Gastrocnemius medialis (tissue), 4 donors: Measurements from ENCODE around the gene ALPP. TPM values are rescaled to one million over a fixed set of nuclear protein-coding genes. Genes with fewer than 3 reads are reported as not detected.

Source experiments
- ATAC-seq, 2 donors: fragments of 150-250 bp; one replicate each; pipeline ENCODE4 v1.9.1; 2016
- DNase-seq, 2 donors: peaks; one replicate each; pipeline ENCODE4 v3.0.0-alpha.2; 2019
- H3K27ac ChIP-seq, 4 donors: fragments of 200-600 bp; sonication (generic); 1 replicate in 1 of 4; 2 replicates in 3 of 4; pipeline ENCODE4 v1.5.1; 2016 to 2018; ENCODE audit warnings: mild to moderate bottlenecking in 2 of 4, moderate library complexity in 1 of 4
- H3K27me3 ChIP-seq, 3 donors: fragments of 200-600 bp; sonication (generic) in 2 of 3; 1 replicate in 1 of 3; 2 replicates in 2 of 3; pipeline versions ENCODE4 v1.5.1 to v1.6.0; 2016 to 2019; ENCODE audit warnings: mild to moderate bottlenecking in 1 of 3, moderate library complexity in 1 of 3
- H3K36me3 ChIP-seq, 2 donors: fragments of 200-600 bp; sonication (generic) in 1 of 2; one replicate each; pipeline ENCODE4 v1.5.1; 2017 to 2018
- H3K4me1 ChIP-seq, 2 donors: fragments of 200-600 bp; sonication (generic) in 1 of 2; one replicate each; pipeline ENCODE4 v1.5.1; 2016 to 2017; ENCODE audit warnings: mild to moderate bottlenecking in 2 of 2
- H3K4me3 ChIP-seq, 4 donors: fragments of 200-600 bp; sonication (generic) in 3 of 4; 1 replicate in 1 of 4; 2 replicates in 3 of 4; pipeline ENCODE4 v1.5.1; 2016 to 2019; ENCODE audit warnings: mild to moderate bottlenecking in 2 of 4
- H3K9me3 ChIP-seq, 3 donors: fragments of 200-600 bp; sonication (generic) in 2 of 3; 1 replicate in 1 of 3; 2 replicates in 2 of 3; pipeline ENCODE4 v1.5.1; 2016 to 2019
- POLR2A ChIP-seq, 2 donors: fragments of 450-650 bp; IDR thresholded peaks; one replicate each; pipeline ENCODE4 v1.6.1; 2017; ENCODE audit warnings: antibody characterized with exemption in 2 of 2, mild to moderate bottlenecking in 2 of 2, moderate library complexity in 2 of 2
- in situ Hi-C, 4 donors: fragments of 200-750 bp; cut with MboI; loops; one replicate each; pipeline versions ENCODE4 v1.15.0 to v1.8.0; 2017; ENCODE audit warnings: low sequenced_read_pairs in 4 of 4
- intact Hi-C: fragments of 100-400 bp; cut with DNase I; formaldehyde crosslinking; loops from one replicate; pipeline ENCODE4 v1.15.1; 2023; ENCODE audit warnings: low total_unique reads
- total RNA-seq, 4 donors: library from RNA; depleted of rRNA; stranded (reverse); fragments of >200 nt; gene quantifications; one replicate each; pipeline versions ENCODE4 v1.1.0 to v1.2.3, GENCODE V29; 2016
- TF ChIP-seq, protein P1 (sequence below), 5 experiments: fragments of 450-650 bp in 3 of 5; fragments of 200-600 bp in 2 of 5; sonication (generic) in 2 of 5; IDR thresholded peaks in 4 of 5; conservative IDR thresholded peaks in 1 of 5; 1 replicate in 4 of 5; 2 replicates in 1 of 5; pipeline ENCODE4 v1.5.1; 2016 to 2019; ENCODE audit warnings: antibody characterized with exemption in 5 of 5, mild to moderate bottlenecking in 3 of 5, moderate library complexity in 3 of 5

ALPP gene
- total RNA-seq, 4 donors from 2014 or later, result not detected

DNA sequence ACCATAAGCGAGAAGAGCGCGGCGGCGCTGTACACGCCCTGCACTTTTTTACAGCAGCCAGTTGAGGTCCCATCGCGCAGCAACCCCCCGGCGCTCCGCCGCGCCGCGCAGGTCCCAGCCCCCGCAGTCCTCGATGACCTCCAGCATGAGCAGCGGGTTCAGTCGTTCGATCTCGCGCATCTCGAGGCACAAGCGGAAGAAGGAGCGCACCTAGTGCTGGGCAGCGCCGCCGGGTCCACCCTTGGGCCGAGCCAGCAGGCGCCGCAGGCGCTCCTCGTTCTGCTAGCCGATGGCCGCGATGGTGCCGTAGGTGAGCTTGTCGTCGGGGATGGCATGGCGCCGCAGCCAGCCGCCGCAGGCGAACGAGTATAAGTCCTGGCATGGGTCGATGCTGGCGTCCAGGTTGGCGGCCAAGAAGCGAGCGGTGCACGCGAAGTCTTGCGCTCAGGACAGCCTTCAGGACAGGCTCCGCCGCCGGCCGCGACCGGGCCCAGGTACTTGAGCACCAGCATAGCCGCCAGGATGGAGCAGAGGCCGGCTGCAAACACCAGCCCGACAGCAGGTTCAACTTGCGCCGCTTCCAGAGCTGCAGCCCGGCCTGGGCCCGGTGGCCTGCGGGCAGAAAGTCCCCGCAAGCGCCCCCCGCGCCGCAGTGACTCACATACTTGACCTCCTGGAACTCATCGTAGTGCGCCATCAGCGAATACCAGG, 8.3 kb downstream of the ALPP start:
- ATAC-seq (no peak), DNase-seq (no peak)
- no peak overlapping the region for H3K4me3 ChIP-seq
- TF ChIP-seq, protein P1, sequence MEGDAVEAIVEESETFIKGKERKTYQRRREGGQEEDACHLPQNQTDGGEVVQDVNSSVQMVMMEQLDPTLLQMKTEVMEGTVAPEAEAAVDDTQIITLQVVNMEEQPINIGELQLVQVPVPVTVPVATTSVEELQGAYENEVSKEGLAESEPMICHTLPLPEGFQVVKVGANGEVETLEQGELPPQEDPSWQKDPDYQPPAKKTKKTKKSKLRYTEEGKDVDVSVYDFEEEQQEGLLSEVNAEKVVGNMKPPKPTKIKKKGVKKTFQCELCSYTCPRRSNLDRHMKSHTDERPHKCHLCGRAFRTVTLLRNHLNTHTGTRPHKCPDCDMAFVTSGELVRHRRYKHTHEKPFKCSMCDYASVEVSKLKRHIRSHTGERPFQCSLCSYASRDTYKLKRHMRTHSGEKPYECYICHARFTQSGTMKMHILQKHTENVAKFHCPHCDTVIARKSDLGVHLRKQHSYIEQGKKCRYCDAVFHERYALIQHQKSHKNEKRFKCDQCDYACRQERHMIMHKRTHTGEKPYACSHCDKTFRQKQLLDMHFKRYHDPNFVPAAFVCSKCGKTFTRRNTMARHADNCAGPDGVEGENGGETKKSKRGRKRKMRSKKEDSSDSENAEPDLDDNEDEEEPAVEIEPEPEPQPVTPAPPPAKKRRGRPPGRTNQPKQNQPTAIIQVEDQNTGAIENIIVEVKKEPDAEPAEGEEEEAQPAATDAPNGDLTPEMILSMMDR (IDR thresholded peaks at IDR 0.05 in 4 of 5, conservative IDR thresholded peaks at IDR 0.05 in 1 of 5), result no peak
- no peak for TF ChIP-seq POLR2A (IDR thresholded peaks at IDR 0.05)
- no peak overlapping the region for H3K27ac ChIP-seq
- H3K27me3 ChIP-seq, result peaks cover 80 to 84% (median 81%) of the 10 kb centered on the region in 3 donors
- H3K36me3 ChIP-seq, result no peaks in the 10 kb centered on the region
- peaks cover 0 to 9% of the 10 kb centered on the region in 2 donors for H3K4me1 ChIP-seq
- no peaks in the 10 kb centered on the region for H3K9me3 ChIP-seq
- in situ Hi-C loops (no loop called here), intact Hi-C loops (no loop called here)

DNA sequence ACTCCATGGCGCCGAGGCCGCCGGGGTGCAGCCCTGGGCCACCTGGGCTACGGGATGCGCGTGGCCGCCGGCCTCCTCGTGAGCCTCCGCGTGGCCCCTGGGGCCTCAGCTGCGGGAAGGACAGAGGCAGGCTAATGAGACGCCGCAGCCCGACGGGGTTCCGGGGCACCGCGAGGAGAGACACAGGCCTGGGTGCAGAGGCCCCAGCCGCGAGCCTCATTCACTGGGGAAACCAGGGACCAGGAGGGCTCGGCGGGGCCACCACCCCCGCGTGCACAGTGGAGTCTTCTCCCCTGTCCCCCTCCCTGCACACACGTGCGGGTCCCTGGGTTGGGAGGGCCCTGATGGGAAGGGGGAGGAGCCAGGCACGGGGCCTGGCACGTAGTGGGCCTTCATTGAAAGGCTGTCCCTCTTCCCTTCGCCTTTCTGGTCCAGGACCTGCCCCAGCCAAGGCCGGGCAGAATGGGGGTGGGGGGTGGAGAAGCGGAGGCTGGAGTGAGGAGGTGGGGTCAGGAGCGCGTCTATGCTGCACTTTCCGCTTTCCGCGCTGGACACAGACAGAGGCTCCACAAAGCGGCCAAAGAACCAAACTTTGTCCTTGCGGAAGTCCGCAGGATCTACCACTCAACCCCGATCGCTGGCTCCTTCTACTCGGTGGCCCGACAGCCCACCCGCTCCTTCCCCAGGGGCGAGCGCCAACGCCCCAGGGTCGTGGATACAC, 9.1 kb downstream of the ALPP start:
- in situ Hi-C loops (no loop called here), intact Hi-C loops (no loop called here)
- DNase-seq, result no peak
- H3K9me3 ChIP-seq, result no peaks in the 10 kb centered on the region
- TF ChIP-seq, protein P1 (IDR thresholded peaks at IDR 0.05 in 4 of 5, conservative IDR thresholded peaks at IDR 0.05 in 1 of 5), result no peak
- TF ChIP-seq POLR2A (IDR thresholded peaks at IDR 0.05), result no peak
- H3K27ac ChIP-seq, result no peak overlapping the region
- H3K4me3 ChIP-seq, result no peak overlapping the region
- no peaks in the 10 kb centered on the region for H3K36me3 ChIP-seq
- no peak for ATAC-seq
- peaks cover 76 to 77% (median 76%) of the 10 kb centered on the region in 3 donors for H3K27me3 ChIP-seq
- peaks cover 0 to 9% of the 10 kb centered on the region in 2 donors for H3K4me1 ChIP-seq

DNA sequence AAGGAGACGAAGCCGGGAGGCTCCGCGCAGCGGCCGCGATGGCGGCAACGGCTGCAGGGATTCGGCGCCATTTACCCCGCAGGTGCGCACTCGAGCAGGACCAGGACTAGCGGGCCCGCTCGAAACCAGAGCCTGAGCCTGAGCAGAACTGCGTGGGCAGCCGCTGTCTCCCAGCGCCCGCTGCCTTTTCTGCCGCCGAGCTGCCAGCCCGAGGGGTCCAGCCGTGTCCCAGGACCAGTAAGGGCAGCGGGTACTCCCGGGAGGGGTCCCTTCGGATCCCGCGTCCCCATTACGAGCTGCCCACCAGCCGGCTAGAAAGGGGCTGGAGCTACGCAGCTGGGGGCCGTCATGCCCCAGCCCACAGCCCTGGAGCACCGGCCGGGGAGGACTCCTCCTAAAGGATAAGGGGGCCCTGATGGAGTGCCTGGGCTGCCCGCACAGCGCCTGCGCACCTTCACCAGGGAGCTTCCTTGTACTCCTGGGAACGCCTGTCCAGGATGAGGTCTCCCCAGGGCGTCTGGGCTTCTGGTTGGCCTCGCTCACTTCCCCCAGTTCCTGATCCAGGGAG, 9.9 kb downstream of the ALPP start:
- Histone ChIP-seq H3K36me3 (no peaks in the 10 kb centered on the region), H3K27ac (no peak overlapping the region), H3K4me3 (no peak overlapping the region), H3K27me3 (peaks cover 68 to 77% (median 71%) of the 10 kb centered on the region in 3 donors), H3K9me3 (no peaks in the 10 kb centered on the region), H3K4me1 (peaks cover 0 to 9% of the 10 kb centered on the region in 2 donors)
- in situ Hi-C loops (no loop called here), intact Hi-C loops (no loop called here)
- DNase-seq, result no peak
- no peak for TF ChIP-seq POLR2A (IDR thresholded peaks at IDR 0.05)
- TF ChIP-seq, protein P1 (IDR thresholded peaks at IDR 0.05 in 4 of 5, conservative IDR thresholded peaks at IDR 0.05 in 1 of 5), result no peak
- no peak for ATAC-seq

DNA sequence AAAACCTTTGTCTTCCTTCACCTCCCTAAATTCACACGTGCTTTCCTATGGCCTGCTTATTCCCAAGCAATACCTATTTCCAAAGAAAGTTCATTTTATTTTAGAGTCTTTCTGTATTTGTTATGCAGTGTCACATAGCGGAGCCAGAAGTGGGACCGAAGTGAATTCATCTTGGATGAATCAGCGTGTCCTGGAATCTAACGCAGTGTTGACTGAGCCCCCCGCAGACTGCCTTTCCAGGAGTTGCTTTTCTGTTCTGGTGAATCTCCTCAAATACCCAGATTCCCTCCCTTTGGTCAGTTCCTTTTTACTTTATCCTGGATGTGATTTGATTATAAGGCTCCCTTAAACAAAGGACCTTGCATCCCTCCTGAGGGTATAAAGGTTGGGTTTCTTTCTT, 10.8 kb downstream of the ALPP start:
- Histone ChIP-seq H3K4me1 (peaks cover 0 to 9% of the 10 kb centered on the region in 2 donors), H3K4me3 (no peak overlapping the region), H3K27ac (no peak overlapping the region), H3K9me3 (no peaks in the 10 kb centered on the region), H3K27me3 (peaks cover 59 to 71% (median 63%) of the 10 kb centered on the region in 3 donors), H3K36me3 (no peaks in the 10 kb centered on the region)
- ATAC-seq (no peak), DNase-seq (no peak)
- no peak for TF ChIP-seq POLR2A (IDR thresholded peaks at IDR 0.05)
- TF ChIP-seq, protein P1 (IDR thresholded peaks at IDR 0.05 in 4 of 5, conservative IDR thresholded peaks at IDR 0.05 in 1 of 5), result no peak
- intact Hi-C loops (no loop called here), in situ Hi-C loops (no loop called here)
